ENCODE measurements around the gene SPATA31D1.

SPATA31D1 gene

DNA sequence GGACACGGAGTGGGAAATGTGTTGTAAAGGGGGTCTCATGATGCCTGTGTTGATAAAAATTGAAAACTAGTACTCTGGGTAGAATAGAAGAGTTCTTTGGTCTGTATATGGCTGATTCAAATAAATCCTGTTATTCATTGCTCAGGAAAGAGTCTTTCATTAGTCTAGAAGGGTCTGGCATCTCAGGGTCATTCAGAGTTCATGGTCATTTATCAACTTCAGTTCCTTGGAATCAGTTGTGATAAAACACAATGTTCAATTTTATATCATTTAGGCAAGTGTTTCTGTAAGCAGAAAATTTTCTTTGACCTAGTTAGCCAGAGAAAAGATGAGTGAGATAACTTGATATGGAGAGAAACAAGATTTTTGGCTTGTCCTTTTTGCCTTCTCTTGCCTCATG lies 36.3 kb downstream of the SPATA31D1 start:
- H3K27me3 ChIP-seq, result no peaks in the 10 kb centered on the region
- H3K36me3 ChIP-seq, result no peaks in the 10 kb centered on the region
- no peak overlapping the region for H3K4me3 ChIP-seq (ENCODE audit: low read depth in 1 of 2, low read length in 1 of 2)
- no peaks in the 10 kb centered on the region for H3K9me3 ChIP-seq
- TF ChIP-seq, protein P1, sequence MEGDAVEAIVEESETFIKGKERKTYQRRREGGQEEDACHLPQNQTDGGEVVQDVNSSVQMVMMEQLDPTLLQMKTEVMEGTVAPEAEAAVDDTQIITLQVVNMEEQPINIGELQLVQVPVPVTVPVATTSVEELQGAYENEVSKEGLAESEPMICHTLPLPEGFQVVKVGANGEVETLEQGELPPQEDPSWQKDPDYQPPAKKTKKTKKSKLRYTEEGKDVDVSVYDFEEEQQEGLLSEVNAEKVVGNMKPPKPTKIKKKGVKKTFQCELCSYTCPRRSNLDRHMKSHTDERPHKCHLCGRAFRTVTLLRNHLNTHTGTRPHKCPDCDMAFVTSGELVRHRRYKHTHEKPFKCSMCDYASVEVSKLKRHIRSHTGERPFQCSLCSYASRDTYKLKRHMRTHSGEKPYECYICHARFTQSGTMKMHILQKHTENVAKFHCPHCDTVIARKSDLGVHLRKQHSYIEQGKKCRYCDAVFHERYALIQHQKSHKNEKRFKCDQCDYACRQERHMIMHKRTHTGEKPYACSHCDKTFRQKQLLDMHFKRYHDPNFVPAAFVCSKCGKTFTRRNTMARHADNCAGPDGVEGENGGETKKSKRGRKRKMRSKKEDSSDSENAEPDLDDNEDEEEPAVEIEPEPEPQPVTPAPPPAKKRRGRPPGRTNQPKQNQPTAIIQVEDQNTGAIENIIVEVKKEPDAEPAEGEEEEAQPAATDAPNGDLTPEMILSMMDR (IDR thresholded peaks at IDR 0.05), result no peak
- H3K4me1 ChIP-seq (ENCODE audit: control insufficient read depth in 1 of 2, insufficient read depth in 1 of 2, low read depth in 1 of 2, low read length in 1 of 2), result no peaks in the 10 kb centered on the region
- no peak overlapping the region for H3K27ac ChIP-seq

DNA sequence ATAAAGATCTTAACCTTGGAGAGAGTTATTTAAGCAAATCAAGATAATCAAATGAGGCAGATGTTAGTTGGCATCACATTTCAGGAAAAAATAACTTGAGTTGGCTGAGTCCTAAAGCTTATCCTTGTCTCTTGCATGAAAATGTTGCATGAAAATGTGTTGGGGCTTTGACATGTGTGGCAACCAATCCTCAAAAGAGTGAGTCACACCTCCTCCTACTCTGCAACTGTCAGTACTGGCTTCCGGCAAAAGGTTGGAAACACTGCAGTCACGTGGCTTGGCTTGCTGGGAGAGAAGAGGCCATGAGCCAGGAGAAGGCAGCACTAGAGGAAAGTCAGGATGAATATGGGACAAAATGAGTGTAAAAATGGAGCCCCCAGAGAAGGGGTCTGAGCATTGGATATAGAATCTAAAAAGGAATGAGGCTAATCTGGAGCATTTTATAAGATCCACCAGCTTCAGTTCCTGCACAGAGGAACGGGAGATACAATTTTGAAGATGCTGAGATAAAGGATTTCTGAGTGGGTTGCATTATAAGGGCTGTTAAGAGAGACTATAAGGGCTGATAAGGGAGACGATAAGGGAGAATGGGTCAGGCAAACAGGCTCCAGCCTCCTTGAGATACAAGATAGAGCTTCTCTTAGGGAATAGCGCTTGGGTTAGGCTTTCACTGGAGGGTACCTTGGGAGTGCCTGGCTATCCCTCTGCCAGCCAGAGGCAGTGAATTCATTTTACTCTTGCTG lies 43.1 kb downstream of the SPATA31D1 start:
- H3K27ac ChIP-seq, result no peak overlapping the region
- no peaks in the 10 kb centered on the region for H3K4me1 ChIP-seq (ENCODE audit: control insufficient read depth in 1 of 2, insufficient read depth in 1 of 2, low read depth in 1 of 2, low read length in 1 of 2)
- H3K27me3 ChIP-seq, result no peaks in the 10 kb centered on the region
- H3K4me3 ChIP-seq (ENCODE audit: low read depth in 1 of 2, low read length in 1 of 2), result no peak overlapping the region
- no peaks in the 10 kb centered on the region for H3K36me3 ChIP-seq
- TF ChIP-seq, protein P1 (IDR thresholded peaks at IDR 0.05), result no peak
- H3K9me3 ChIP-seq, result no peaks in the 10 kb centered on the region

DNA sequence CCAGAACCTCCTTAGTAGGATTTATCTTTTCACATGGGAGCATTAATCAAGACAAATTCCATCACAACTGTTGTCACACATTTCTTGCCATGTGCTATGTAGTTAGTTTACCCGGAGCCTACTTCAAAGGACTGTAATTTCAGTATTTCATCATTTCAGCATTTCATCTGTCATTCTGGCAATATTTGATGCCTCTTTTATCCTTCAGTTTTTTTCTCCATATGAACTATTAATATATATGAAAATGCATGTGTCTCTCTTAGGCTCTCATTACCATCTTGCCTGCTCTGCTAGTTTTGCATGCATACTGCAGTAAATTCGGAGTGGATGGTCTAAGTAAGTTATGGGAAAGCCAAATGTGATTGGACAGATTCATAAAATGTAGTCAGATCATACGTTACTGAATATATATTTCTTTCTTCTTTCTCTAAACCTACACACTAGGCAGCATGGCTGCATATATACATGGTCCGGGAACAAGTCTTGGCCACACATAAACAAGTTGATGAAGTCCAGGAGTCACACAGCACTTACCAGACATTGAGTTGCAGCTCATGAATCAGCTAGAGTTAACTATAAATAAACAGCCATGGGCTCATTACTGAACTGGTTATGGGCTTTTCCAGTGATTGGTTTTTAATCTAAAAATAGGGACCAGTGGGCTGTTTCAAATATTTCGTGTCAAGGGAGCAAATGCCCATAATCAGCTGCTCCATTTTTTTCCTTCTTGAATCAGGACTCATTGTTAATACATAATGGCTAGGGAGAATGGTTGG lies 46.6 kb downstream of the SPATA31D1 start:
- Histone ChIP-seq H3K4me3 (ENCODE audit: low read depth in 1 of 2, low read length in 1 of 2) (no peak overlapping the region), H3K9me3 (no peaks in the 10 kb centered on the region), H3K27me3 (no peaks in the 10 kb centered on the region)

DNA sequence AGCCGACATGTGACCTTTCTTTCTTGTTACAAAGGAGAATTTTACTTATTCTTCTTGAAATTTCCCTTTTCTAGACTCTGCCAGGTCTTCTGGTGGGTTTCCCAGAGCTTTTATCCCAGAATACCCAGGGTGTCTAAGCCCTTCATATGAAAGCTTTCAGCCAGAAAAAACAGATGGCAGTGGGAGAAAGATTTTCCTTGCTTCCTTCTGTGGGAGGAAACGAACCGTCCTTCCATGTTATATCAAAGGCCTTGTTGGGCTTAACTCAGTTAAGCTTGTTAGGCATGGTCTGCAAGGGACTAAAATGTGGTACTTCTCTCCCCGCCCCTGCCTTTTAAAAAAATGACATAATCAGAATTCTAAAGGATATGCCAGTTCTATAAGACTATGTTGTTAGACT lies 47.5 kb downstream of the SPATA31D1 start:
- Histone ChIP-seq H3K4me1 (ENCODE audit: control insufficient read depth in 1 of 2, insufficient read depth in 1 of 2, low read depth in 1 of 2, low read length in 1 of 2) (no peaks in the 10 kb centered on the region), H3K27ac (no peak overlapping the region), H3K4me3 (ENCODE audit: low read depth in 1 of 2, low read length in 1 of 2) (no peak overlapping the region), H3K9me3 (no peaks in the 10 kb centered on the region), H3K36me3 (no peaks in the 10 kb centered on the region), H3K27me3 (no peaks in the 10 kb centered on the region)
- TF ChIP-seq, protein P1 (IDR thresholded peaks at IDR 0.05), result no peak

More for the DNA sequence above, 46.6 kb downstream of the SPATA31D1 start:
- Histone ChIP-seq H3K4me1 (ENCODE audit: control insufficient read depth in 1 of 2, insufficient read depth in 1 of 2, low read depth in 1 of 2, low read length in 1 of 2) (no peaks in the 10 kb centered on the region), H3K27ac (no peak overlapping the region), H3K36me3 (no peaks in the 10 kb centered on the region)
- TF ChIP-seq, protein P1 (IDR thresholded peaks at IDR 0.05), result no peak

DNA sequence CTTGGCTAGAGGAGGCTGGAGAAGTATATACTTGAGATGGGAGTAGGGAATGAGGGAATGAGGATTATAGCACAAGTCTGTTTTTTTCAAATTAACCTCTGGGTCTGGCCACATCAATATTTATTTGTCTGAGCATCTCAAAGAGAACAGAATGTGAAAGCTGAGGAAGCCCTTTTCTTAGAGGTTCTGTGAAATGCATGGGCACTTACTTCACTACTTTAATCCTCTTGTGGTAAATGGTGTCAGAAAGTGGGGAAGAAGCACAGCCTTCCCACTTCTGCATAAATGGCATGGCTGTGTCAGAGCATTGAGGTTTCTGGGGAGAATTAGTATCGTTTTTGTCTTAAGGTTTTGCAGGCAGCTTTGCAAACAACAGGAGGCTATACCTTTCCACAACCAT lies 48.6 kb downstream of the SPATA31D1 start:
- no peaks in the 10 kb centered on the region for H3K9me3 ChIP-seq
- H3K4me1 ChIP-seq (ENCODE audit: control insufficient read depth in 1 of 2, insufficient read depth in 1 of 2, low read depth in 1 of 2, low read length in 1 of 2), result no peaks in the 10 kb centered on the region
- H3K27ac ChIP-seq, result no peak overlapping the region
- no peak overlapping the region for H3K4me3 ChIP-seq (ENCODE audit: low read depth in 1 of 2, low read length in 1 of 2)
- H3K27me3 ChIP-seq, result no peaks in the 10 kb centered on the region
- no peaks in the 10 kb centered on the region for H3K36me3 ChIP-seq
- TF ChIP-seq, protein P1 (IDR thresholded peaks at IDR 0.05), result no peak

All from neutrophil (primary cell).